SK-N-SH (cell line): ENCODE results near the gene TCEA2. TPM values are rescaled to one million over a fixed set of nuclear protein-coding genes. Genes with fewer than 3 reads are reported as not detected.

Source experiments
- CTCF ChIA-PET: fragments of 300-600, 350-600 bp; formaldehyde crosslinking; extraction: SDS; loops from one replicate; lab custom pipeline; 2021; lab: Yijun Ruan, JAX
- POLR2A ChIA-PET: fragments of 350-600 bp; sonication (Branson Sonifier 250); formaldehyde crosslinking; extraction: SDS; loops from one replicate; lab custom pipeline; 2020; ENCODE audit warnings: antibody characterized with exemption, inconsistent platforms; lab: Yijun Ruan, JAX
- DNase-seq: peaks from one replicate; pipeline ENCODE4 v3.0.0; 2012
- H2AFZ ChIP-seq: fragments of 200-600 bp; sonication (generic); 2 replicates; pipeline ENCODE4 v1.8.1; 2016; ENCODE audit warnings: antibody characterized with exemption, mild to moderate bottlenecking, low read depth
- H3F3A ChIP-seq: fragments of 200-600 bp; sonication (generic); replicated peaks from 2 replicates; pipeline ENCODE3; 2016; ENCODE audit warnings: antibody characterized with exemption, mild to moderate bottlenecking; ENCODE audit not compliant: insufficient read depth
- H3K27ac ChIP-seq, 2 experiments: fragments of 200-500 bp in 1 of 2; fragments of 200-600 bp in 1 of 2; sonication (Bioruptor generic) in 1 of 2; sonication (generic), shearing (Covaris generic) in 1 of 2; 2 replicates each; pipeline versions ENCODE4 v1.5.1 to v1.6.1; 2014 to 2016; ENCODE audit warnings: low read depth in 2 of 2, inconsistent platforms in 1 of 2, low read length in 1 of 2, mild to moderate bottlenecking in 1 of 2, mixed read lengths in 1 of 2
- H3K27me3 ChIP-seq: fragments of 200-600 bp; sonication (generic), shearing (Covaris generic); 2 replicates; pipeline ENCODE4 v1.6.1; 2016; ENCODE audit warnings: mixed run types; ENCODE audit not compliant: insufficient read depth
- H3K36me3 ChIP-seq, 2 experiments: fragments of 200-500 bp in 1 of 2; fragments of 200-600 bp in 1 of 2; sonication (Bioruptor generic) in 1 of 2; sonication (generic) in 1 of 2; replicated peaks in 1 of 2; 2 replicates each; pipeline versions ENCODE3 to v1.5.1; 2014 to 2016; ENCODE audit warnings: low read length in 1 of 2, mild to moderate bottlenecking in 1 of 2; ENCODE audit not compliant: insufficient read depth in 2 of 2, control insufficient read depth in 1 of 2
- H3K4me1 ChIP-seq, 2 experiments: fragments of 200-500 bp in 1 of 2; fragments of 200-600 bp in 1 of 2; sonication (Bioruptor generic) in 1 of 2; sonication (generic), shearing (Covaris generic) in 1 of 2; 2 replicates each; pipeline versions ENCODE4 v1.5.1 to v1.6.1; 2014 to 2016; ENCODE audit warnings: low read depth in 1 of 2, low read length in 1 of 2, mixed run types in 1 of 2; ENCODE audit not compliant: insufficient read depth in 2 of 2, control insufficient read depth in 1 of 2
- H3K4me2 ChIP-seq: fragments of 200-600 bp; sonication (generic), shearing (Covaris generic); 2 replicates; pipeline ENCODE4 v1.6.1; 2017; ENCODE audit warnings: mixed run types
- H3K4me3 ChIP-seq, 2 experiments: fragments of 200-500 bp in 1 of 2; fragments of 200-600 bp in 1 of 2; sonication (Bioruptor generic) in 1 of 2; sonication (generic), shearing (Covaris generic) in 1 of 2; 2 replicates each; pipeline versions ENCODE4 v1.5.1 to v1.8.1; 2014 to 2016; ENCODE audit warnings: low read depth in 2 of 2, inconsistent platforms in 1 of 2, low read length in 1 of 2, mild to moderate bottlenecking in 1 of 2, mixed read lengths in 1 of 2, moderate library complexity in 1 of 2
- H3K79me2 ChIP-seq: fragments of 200-600 bp; sonication (generic); 2 replicates; pipeline ENCODE4 v1.8.1; 2017; ENCODE audit warnings: mild to moderate bottlenecking; ENCODE audit not compliant: insufficient read depth
- H3K9ac ChIP-seq: fragments of 200-600 bp; sonication (generic); 2 replicates; pipeline ENCODE4 v1.6.1; 2017; ENCODE audit warnings: mixed run types
- H3K9me2 ChIP-seq: fragments of 200-600 bp; sonication (generic); 2 replicates; pipeline ENCODE4 v1.6.1; 2017; ENCODE audit warnings: mixed run types
- H3K9me3 ChIP-seq: fragments of 200-600 bp; sonication (generic); 2 replicates; pipeline ENCODE4 v1.6.1; 2017; ENCODE audit warnings: mixed run types, mild to moderate bottlenecking, moderate library complexity
- H4K20me1 ChIP-seq: fragments of 200-600 bp; sonication (generic); 2 replicates; pipeline ENCODE4 v1.6.1; 2017; ENCODE audit warnings: mild to moderate bottlenecking, mixed run types; ENCODE audit not compliant: insufficient read depth
- ELF1 ChIP-seq: IDR thresholded peaks from 2 replicates; pipeline ENCODE4 v1.4.0; 2012
- EZH2phosphoT487 ChIP-seq: fragments of 200-600 bp; sonication (generic); IDR thresholded peaks from 2 replicates; pipeline ENCODE4 v1.6.1; 2017; ENCODE audit warnings: low read depth, mixed run types, mild to moderate bottlenecking, antibody characterized with exemption, moderate library complexity, borderline replicate concordance
- FOSL2 ChIP-seq: IDR thresholded peaks from 2 replicates; pipeline ENCODE4 v1.4.0; 2012; ENCODE audit warnings: low read depth, mild to moderate bottlenecking, moderate library complexity, borderline replicate concordance
- FOXJ3 ChIP-seq: sonication (generic); formaldehyde crosslinking; IDR thresholded peaks from 2 replicates; pipeline ENCODE4 v1.5.1; 2020; ENCODE audit warnings: mild to moderate bottlenecking, missing genetic modification reagents
- JUND ChIP-seq: IDR thresholded peaks from 2 replicates; pipeline ENCODE4 v1.4.0; 2012
- MXI1 ChIP-seq: IDR thresholded peaks from 2 replicates; pipeline ENCODE4 v1.6.1; 2012; ENCODE audit warnings: mild to moderate bottlenecking, low read depth, low read length, improper control_type of control experiment
- NRF1 ChIP-seq: IDR thresholded peaks from 2 replicates; pipeline ENCODE4 v1.6.1; 2012; ENCODE audit warnings: low read depth, mild to moderate bottlenecking, low read length
- RCOR1 ChIP-seq: fragments of 150-350 bp; IDR thresholded peaks from 2 replicates; pipeline ENCODE4 v1.6.1; 2017; ENCODE audit warnings: antibody characterized with exemption, low read length
- TCF12 ChIP-seq: IDR thresholded peaks from 2 replicates; pipeline ENCODE4 v1.4.0; 2012
- YY1 ChIP-seq: IDR thresholded peaks from 2 replicates; pipeline ENCODE4 v1.4.0; 2012; ENCODE audit warnings: low read depth, mild to moderate bottlenecking
- WGBS: methylation state at CpG from one replicate; pipeline ENCODE4 v1.1.6; 2017; ENCODE audit warnings: low lambda C conversion rate; 5-methylcytosine and 5-hydroxymethylcytosine counted together
- polyA plus RNA-seq, 3 experiments: library from polyadenylated mRNA; depleted of rRNA; stranded (reverse); fragments of >200 nt; gene quantifications; 2 replicates each; pipeline ENCODE4 v1.2.3, GENCODE V29; 2012
- TF ChIP-seq, protein P1 (sequence below): IDR thresholded peaks from 2 replicates; pipeline ENCODE4 v1.4.0; 2012; ENCODE audit warnings: low read depth, borderline replicate concordance
- TF ChIP-seq, protein P2 (sequence below): IDR thresholded peaks from 2 replicates; pipeline ENCODE4; 2012
- TF ChIP-seq, protein P3 (sequence below): IDR thresholded peaks from 2 replicates; pipeline ENCODE4 v1.4.0; 2012; ENCODE audit warnings: low read depth
- TF ChIP-seq, protein P4 (sequence below): IDR thresholded peaks from 2 replicates; pipeline ENCODE4 v1.6.1; 2012; ENCODE audit warnings: mild to moderate bottlenecking, low read depth, low read length, moderate library complexity

TCEA2 gene
- polyA plus RNA-seq, 1 of the 3 experiments (the other 2 are of a cell fraction), result 98.9 TPM

DNA sequence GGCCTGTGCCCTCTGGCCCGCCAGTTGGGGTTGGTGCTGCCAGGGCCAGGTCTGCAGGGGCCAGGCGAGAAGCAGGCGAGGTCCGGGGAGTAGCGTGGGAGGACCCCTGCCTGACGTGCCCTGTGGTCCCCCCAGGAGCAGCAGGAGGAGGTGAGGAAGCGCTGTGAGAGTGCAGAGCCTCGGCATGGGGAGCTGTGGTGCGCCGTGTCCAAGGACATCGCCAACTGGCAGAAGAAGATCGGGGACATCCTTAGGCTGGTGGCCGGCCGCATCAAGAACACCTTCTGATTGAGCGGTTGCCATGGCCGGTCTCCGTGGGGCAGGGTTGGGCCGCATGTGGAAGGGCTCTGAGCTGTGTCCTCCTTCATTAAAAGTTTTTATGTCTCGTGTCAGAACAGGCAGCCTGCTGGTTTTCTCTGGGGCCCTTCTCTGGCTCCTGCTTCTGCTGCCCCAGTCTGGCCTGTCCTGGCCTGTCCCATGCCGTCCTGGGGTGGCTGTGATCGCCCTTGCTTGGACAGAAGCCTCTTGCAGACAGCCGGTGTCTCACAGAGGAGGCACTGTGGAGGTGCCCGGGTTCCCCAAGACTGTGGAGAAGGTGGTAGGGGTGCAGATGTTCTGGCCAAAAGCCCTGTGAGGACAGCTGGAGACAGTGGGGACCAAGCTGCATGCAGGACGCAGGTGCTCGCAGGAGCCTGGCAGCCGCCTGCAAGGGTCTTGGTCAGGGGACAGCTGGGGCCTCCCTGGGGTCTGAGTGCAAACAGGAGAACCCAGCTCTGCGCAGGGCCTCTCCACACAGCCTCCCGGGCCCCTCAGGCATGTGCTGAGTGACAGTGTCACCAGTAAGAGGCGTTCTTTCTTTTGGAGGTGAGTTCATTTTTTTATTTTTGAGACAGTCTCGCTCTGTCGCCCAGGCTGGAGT is 30.0 kb upstream of the TCEA2 start (continued):
- TF ChIP-seq, protein P1, sequence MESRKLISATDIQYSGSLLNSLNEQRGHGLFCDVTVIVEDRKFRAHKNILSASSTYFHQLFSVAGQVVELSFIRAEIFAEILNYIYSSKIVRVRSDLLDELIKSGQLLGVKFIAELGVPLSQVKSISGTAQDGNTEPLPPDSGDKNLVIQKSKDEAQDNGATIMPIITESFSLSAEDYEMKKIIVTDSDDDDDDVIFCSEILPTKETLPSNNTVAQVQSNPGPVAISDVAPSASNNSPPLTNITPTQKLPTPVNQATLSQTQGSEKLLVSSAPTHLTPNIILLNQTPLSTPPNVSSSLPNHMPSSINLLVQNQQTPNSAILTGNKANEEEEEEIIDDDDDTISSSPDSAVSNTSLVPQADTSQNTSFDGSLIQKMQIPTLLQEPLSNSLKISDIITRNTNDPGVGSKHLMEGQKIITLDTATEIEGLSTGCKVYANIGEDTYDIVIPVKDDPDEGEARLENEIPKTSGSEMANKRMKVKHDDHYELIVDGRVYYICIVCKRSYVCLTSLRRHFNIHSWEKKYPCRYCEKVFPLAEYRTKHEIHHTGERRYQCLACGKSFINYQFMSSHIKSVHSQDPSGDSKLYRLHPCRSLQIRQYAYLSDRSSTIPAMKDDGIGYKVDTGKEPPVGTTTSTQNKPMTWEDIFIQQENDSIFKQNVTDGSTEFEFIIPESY, result no peak

DNA sequence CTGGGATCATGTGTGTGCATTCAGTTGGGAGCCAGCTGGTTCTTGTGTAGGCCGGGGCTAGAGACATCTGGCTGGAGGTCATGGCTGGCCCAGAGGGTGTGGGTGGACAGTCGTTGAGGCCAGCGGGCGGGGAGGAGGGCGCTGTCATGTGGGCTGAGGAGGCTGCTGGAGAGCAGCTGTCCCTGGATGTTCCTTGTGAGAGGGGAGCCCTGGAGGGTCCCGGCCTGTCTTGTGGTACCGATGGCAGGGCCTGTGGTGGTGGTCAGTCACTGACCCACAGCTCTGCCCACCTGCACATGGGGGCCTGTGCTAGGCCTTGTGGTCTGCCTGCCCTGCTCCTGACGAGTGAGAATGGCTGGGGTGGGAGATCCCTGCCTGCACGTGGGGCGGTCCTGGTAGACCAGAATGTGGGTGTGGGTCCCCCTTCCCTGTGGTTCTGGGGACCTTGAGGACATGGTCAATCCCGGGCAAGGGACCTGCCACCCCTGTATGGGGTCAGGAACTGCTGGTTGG is 29.0 kb upstream of the TCEA2 start:
- no peak for DNase-seq
- no peak overlapping the region for H3K4me3 ChIP-seq
- 0 out of 2 replicates have a peak, but pooled peaks cover 10% of the 10 kb centered on the region for H4K20me1 ChIP-seq
- CTCF ChIA-PET, result interaction anchor here (1.1 kb wide), 2 partner anchors 53 to 60 kb away, joined by 3 to 5 read pairs; partner anchors contain the start of gene PRPF6
- H3K9me2 ChIP-seq, result no peaks in the 10 kb centered on the region
- H3K27ac ChIP-seq, result no peak overlapping the region
- H3K9ac ChIP-seq, result no peak overlapping the region
- H3K79me2 ChIP-seq, result no peaks in the 10 kb centered on the region
- WGBS, result 95% methylated on average over 4 of the region's 11 CpGs
- TF ChIP-seq FOSL2, result no peak
- TF ChIP-seq, all 33 proteins: peak for 0
- Histone ChIP-seq H2AFZ (no peak overlapping the region), H3K9me3 (no peaks in the 10 kb centered on the region), H3K4me1 (no peaks in the 10 kb centered on the region; a peak in 1 of 4 replicates), H3F3A (no peaks in the 10 kb centered on the region), H3K4me2 (no peak overlapping the region), H3K27me3 (no peaks in the 10 kb centered on the region), H3K36me3 (peaks cover 3 to 46% of the 10 kb centered on the region in 2 experiments)
- POLR2A ChIA-PET, result no interaction called here

DNA sequence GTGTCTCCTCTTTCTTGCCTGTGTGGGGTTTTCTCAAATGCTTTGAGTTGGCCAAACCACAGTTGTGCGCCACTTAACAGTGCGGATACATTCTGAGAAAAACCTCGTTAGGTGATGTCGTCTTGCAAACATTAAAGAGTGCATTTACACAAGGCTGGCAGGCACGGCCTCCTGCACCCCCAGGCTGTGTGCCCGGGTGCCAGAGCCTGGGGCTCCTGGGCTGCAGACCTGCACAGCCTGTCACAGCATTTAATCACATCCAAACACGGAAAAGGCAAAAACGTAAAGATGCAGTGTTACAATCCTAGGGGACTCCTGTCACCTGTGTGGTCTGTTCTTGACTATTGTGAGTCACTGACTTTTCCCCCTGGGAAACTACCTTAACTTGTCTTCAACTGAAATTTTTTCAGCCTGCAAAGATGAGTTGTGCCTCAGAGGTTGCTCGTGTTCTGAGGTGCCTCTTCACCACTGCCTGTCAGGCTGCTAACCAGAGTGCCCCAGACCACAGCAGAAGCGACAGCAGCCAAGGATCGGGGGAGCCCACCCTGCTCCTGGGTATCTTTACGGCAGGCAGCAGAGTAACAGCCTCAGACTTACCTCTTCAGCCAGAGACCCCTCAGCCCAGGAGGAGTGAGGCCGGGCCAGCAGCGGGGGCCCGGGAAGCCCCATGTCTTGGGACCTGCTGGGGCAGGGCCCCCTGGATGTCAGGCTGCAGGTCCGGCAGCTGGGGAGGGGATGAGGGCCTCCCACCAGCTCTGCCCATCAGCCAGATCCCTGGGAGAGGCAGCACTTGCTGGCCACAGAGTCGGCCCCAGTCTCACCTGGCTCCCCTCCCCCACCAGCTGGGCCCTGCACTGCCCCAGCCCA is 27.7 kb upstream of the TCEA2 start:
- Histone ChIP-seq H3K9me2 (no peaks in the 10 kb centered on the region), H4K20me1 (0 out of 2 replicates have a peak, but pooled peaks cover 10% of the 10 kb centered on the region), H3K4me2 (no peak overlapping the region), H3K9ac (no peak overlapping the region), H3K27ac (no peak overlapping the region)
- WGBS, result 90% methylated on average over 12 of the region's 17 CpGs
- no peak for DNase-seq
- TF ChIP-seq RCOR1 (no peak), EZH2phosphoT487 (no peak), ELF1 (no peak), MXI1 (no peak), FOSL2 (no peak), TCF12 (no peak), NRF1 (no peak), JUND (no peak), YY1 (no peak), FOXJ3 (CRISPR knock-in tag) (no peak)
- TF ChIP-seq, protein P2, sequence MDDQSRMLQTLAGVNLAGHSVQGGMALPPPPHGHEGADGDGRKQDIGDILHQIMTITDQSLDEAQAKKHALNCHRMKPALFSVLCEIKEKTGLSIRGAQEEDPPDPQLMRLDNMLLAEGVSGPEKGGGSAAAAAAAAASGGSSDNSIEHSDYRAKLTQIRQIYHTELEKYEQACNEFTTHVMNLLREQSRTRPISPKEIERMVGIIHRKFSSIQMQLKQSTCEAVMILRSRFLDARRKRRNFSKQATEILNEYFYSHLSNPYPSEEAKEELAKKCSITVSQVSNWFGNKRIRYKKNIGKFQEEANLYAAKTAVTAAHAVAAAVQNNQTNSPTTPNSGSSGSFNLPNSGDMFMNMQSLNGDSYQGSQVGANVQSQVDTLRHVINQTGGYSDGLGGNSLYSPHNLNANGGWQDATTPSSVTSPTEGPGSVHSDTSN, result no peak
- TF ChIP-seq, protein P3, sequence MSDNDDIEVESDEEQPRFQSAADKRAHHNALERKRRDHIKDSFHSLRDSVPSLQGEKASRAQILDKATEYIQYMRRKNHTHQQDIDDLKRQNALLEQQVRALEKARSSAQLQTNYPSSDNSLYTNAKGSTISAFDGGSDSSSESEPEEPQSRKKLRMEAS, result no peak
- TF ChIP-seq, protein P4, sequence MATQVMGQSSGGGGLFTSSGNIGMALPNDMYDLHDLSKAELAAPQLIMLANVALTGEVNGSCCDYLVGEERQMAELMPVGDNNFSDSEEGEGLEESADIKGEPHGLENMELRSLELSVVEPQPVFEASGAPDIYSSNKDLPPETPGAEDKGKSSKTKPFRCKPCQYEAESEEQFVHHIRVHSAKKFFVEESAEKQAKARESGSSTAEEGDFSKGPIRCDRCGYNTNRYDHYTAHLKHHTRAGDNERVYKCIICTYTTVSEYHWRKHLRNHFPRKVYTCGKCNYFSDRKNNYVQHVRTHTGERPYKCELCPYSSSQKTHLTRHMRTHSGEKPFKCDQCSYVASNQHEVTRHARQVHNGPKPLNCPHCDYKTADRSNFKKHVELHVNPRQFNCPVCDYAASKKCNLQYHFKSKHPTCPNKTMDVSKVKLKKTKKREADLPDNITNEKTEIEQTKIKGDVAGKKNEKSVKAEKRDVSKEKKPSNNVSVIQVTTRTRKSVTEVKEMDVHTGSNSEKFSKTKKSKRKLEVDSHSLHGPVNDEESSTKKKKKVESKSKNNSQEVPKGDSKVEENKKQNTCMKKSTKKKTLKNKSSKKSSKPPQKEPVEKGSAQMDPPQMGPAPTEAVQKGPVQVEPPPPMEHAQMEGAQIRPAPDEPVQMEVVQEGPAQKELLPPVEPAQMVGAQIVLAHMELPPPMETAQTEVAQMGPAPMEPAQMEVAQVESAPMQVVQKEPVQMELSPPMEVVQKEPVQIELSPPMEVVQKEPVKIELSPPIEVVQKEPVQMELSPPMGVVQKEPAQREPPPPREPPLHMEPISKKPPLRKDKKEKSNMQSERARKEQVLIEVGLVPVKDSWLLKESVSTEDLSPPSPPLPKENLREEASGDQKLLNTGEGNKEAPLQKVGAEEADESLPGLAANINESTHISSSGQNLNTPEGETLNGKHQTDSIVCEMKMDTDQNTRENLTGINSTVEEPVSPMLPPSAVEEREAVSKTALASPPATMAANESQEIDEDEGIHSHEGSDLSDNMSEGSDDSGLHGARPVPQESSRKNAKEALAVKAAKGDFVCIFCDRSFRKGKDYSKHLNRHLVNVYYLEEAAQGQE, result no peak
- TF ChIP-seq, all 33 proteins: peak for 0
- ChIA-PET CTCF (interaction anchor here (0.9 to 7.7 kb wide), 6 partner anchors 17 to 498 kb away, joined by 3 to 52 read pairs (median 4); partner anchors contain the start of genes LKAAEAR1, PRPF6 and PTK6), POLR2A (interaction anchor here (0.8 kb wide), 1 partner anchor 8 kb away, joined by 3 read pairs; no protein-coding TSS in a partner anchor)
- Histone ChIP-seq H3K4me3 (no peak overlapping the region), H3K9me3 (no peaks in the 10 kb centered on the region), H2AFZ (no peak overlapping the region), H3K79me2 (no peaks in the 10 kb centered on the region), H3F3A (no peaks in the 10 kb centered on the region), H3K27me3 (no peaks in the 10 kb centered on the region), H3K36me3 (peaks cover 3 to 33% of the 10 kb centered on the region in 2 experiments), H3K4me1 (peaks cover 0 to 7% of the 10 kb centered on the region in 2 experiments; a peak in 1 of 4 replicates)
